ENCODE data around the gene RHOG. TPM values are rescaled to one million over a fixed set of nuclear protein-coding genes. Genes with fewer than 3 reads are reported as not detected.
A peak's percentile ranks its signal among the peaks of the same experiment; 100 is the strongest.

RHOG gene
- total and polyA plus RNA-seq, 9 of the 15 experiments (the other 6 are each of a cell fraction or from before 2014, with no cell fraction given) = 22.6 to 162 (median 80.3) TPM

- TF ChIP-seq ZSCAN29 (IDR thresholded peaks at IDR 0.05) = no peak
- TF ChIP-seq CEBPG (CRISPR knock-in tag; IDR thresholded peaks at IDR 0.05) = 0 out of 2 replicates have a peak, but pooled peaks have one; percentile 24
- peak in 1 of 2 experiments; percentile 29; a peak in 1 of 4 replicates for TF ChIP-seq CEBPG (tag; conservative IDR thresholded peaks at IDR 0.05 in 1 of 2, IDR thresholded peaks at IDR 0.05 in 1 of 2)
- TF ChIP-seq RAD21 (CRISPR knock-in tag; conservative IDR thresholded peaks at IDR 0.05 in 1 of 2, IDR thresholded peaks at IDR 0.05 in 1 of 2) = peak; percentile 81 to 83
- TF ChIP-seq NR4A1 (CRISPR knock-in tag; IDR thresholded peaks at IDR 0.05) = no peak
- TF ChIP-seq NR4A1 (tag; IDR thresholded peaks at IDR 0.05) = no peak
- peak; percentile 76 for TF ChIP-seq CEBPB (tag; IDR thresholded peaks at IDR 0.05)
- TF ChIP-seq DPF2 (IDR thresholded peaks at IDR 0.05) = 0 out of 2 replicates have a peak, but pooled peaks have one; percentile 7
- peak; percentile 72 to 82 (median 78) for TF ChIP-seq CTCF (IDR thresholded peaks at IDR 0.05 in 2 of 3, conservative IDR thresholded peaks at IDR 0.05 in 1 of 3; ENCODE audit: insufficient read depth in 2 of 3, low read depth in 1 of 3, low read length in 3 of 3)
- no peak for TF ChIP-seq ZNF3 (CRISPR knock-in tag; IDR thresholded peaks at IDR 0.05)
- 0 out of 2 replicates have a peak, but pooled peaks have one; percentile 26 for TF ChIP-seq ZNF592 (IDR thresholded peaks at IDR 0.05)
- no peak for TF ChIP-seq NFE2L1 (tag; IDR thresholded peaks at IDR 0.05; ENCODE audit: borderline replicate concordance, low read depth)
- no peak for TF ChIP-seq ZNF408 (CRISPR knock-in tag; IDR thresholded peaks at IDR 0.05; ENCODE audit: low read depth)
- TF ChIP-seq POLR3A (IDR thresholded peaks at IDR 0.05; ENCODE audit: borderline replicate concordance, extremely low read depth, insufficient read depth, insufficient read length) = no peak
- TF ChIP-seq DEAF1 (CRISPR knock-in tag; IDR thresholded peaks at IDR 0.05) = peak; percentile 59; the same call in 1 of the 2 replicates
These were observed 8.6 kb upstream of the RHOG start (continued) for GRCh38 chr11:3849297-3849874.

All from K562 (cell line).